GM13977 (cell line): Measurements from ENCODE around the gene SCN2A.

ENCODE experiments used
- DNase-seq: peaks from one replicate; pipeline ENCODE4 v3.0.0; 2012; ENCODE audit warnings: low spot score
- in situ Hi-C: fragments of 300-500 bp; cut with MboI; formaldehyde crosslinking; loops from one replicate; pipeline ENCODE4 v1.12.0; 2022; ENCODE audit warnings: low sequenced_read_pairs, low pct_unique_long_range_greater_than_20kb, mixed read lengths, inconsistent platforms; ENCODE audit not compliant: unreplicated experiment
- TF ChIP-seq, protein P1 (sequence below): IDR thresholded peaks from 2 replicates; pipeline ENCODE4 v1.5.1; 2012; ENCODE audit warnings: mild to moderate bottlenecking, control low read depth; ENCODE audit not compliant: insufficient read depth; ENCODE audit errors: extremely low read depth, missing control alignments

The SCN2A gene

DNA sequence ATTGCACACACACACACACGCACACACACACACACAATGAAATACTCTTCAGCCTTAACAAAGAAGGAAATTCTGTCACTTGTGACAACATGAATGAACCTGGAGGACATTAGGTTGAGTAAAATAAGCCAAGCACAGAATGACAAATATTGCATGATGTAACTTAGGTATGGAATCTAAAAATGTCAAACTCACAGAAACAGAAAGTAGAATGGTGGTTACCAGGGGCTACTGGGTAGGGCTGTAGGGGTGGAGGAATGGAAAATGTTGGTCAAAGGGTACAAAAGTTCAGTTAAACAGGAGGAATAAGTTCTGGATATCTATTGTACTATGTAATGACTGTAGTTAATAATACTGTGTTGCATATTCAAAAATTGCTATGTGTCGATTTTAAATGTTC is 29.5 kb downstream of the SCN2A start:
- in situ Hi-C loops: no loop called here
- TF ChIP-seq, protein P1, sequence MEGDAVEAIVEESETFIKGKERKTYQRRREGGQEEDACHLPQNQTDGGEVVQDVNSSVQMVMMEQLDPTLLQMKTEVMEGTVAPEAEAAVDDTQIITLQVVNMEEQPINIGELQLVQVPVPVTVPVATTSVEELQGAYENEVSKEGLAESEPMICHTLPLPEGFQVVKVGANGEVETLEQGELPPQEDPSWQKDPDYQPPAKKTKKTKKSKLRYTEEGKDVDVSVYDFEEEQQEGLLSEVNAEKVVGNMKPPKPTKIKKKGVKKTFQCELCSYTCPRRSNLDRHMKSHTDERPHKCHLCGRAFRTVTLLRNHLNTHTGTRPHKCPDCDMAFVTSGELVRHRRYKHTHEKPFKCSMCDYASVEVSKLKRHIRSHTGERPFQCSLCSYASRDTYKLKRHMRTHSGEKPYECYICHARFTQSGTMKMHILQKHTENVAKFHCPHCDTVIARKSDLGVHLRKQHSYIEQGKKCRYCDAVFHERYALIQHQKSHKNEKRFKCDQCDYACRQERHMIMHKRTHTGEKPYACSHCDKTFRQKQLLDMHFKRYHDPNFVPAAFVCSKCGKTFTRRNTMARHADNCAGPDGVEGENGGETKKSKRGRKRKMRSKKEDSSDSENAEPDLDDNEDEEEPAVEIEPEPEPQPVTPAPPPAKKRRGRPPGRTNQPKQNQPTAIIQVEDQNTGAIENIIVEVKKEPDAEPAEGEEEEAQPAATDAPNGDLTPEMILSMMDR: no peak
- DNase-seq: no peak

DNA sequence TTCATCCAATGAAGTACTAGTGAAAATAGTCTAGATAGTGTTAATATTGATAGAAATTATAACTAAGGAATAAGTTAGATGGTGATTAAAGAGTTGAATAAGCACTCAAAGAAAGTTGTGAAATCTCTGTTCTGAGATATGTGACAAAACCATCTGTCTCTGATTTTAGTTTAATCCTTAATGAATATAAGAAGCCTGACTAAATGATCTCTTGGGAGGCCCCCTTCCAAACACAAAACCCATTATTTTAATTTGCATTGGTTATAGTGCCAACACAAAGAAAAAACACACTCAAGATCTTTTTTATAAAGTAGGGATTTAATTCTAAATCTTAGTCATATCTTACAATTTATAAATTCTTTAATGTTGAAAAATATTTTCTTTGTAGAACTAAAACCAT is 34.0 kb downstream of the SCN2A start:
- in situ Hi-C loops: no loop called here

DNA sequence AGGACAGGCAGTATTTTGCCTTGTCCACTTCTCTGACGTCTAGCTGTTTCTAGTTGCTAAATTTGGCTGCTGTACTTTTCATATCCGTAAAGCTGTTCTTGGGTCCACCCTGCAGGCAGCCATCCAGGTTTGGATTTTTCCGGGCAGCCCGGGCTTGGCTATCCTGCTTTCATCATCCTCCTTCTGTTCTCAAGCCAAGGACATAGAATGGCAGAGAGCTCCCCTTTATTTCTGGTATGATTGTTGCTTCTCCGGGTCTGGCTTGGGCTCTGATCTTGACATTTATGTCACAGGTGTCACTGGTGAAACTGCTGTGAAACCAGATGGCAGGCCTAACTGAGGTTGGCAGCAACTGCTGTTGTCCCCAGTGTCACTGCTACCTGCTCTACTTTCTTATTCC is 35.5 kb downstream of the SCN2A start:
- in situ Hi-C loops: no loop called here
- TF ChIP-seq, protein P1: no peak
- DNase-seq: no peak

More for the DNA sequence above, 34.0 kb downstream of the SCN2A start:
- TF ChIP-seq, protein P1: no peak
- DNase-seq: no peak

DNA sequence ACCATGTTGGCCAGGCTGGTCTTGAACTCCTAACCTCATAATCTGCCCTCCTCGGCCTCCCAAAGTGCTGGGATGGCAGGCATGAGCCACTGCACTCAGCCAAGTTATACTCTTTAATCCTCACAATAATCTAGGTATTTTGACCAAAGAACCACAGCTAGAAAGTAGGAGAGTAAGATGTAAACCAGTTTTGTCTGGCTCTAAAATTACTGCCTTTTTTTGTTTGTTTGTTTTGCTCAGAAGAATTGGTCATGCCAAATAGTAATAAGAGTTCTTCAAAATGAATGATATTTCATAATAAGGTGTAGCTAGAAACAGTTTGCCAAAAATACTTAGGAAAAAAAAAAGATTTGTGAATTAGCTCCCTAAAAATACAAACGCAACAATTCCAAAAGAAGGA is 36.7 kb downstream of the SCN2A start:
- DNase-seq: no peak
- TF ChIP-seq, protein P1: no peak
- in situ Hi-C loops: no loop called here

DNA sequence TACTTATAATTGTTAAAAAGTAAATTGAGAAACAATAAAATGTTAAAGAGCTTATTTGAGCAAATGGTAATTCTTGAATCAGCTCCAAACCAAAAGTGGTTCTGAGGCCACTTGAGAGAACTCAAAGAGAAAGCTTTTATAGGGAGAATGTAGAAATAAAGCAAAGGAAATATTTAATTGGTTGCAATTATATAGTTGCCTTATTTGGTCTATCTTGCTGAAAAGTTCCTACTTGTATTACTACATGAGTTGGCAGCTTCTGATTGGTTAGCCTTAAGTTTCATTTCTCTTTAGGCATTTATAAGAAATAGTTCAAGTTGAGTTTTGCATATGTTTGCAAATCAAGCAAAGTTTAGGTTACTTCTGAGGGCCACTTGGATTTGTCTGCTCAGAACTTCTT is 38.1 kb downstream of the SCN2A start:
- TF ChIP-seq, protein P1: no peak
- in situ Hi-C loops: no loop called here
- no peak for DNase-seq

DNA sequence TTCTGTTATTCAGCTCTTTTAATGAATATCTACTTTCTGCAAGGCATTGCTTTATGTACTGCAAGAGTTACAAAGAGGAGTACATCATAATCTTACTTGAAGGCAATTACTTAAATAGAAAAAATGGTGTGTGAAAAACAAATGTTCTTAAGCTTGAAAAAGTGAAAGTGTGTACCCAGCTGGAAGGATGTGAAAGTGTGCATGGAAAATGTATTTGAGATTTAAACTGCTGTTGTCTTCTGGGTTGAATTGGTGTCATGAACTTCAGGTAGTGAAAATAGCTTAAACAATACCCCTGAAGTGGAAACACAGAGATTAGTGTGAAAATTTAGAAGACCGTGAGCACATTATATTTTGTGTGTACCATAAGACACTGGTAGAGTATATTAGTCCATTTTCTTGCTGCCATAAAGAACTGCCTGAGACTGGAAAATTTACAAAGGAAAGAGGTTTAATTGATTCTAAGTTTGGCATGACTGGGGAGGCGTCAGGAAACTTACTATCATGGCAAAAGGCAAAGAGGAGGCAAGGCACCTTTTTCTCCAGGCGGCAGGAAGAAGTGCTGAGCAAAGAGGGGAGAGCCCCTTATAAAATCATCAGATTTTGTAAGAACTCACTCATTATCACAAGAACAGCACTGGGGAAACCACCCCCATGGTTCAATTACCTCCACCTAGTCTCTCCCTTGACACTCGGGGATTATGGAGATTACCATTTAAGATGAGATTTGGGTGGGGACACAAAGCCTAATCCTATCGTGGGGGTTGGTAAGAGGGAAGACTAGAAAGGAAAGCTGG is 38.8 kb downstream of the SCN2A start:
- TF ChIP-seq, protein P1: no peak
- in situ Hi-C loops: no loop called here
- DNase-seq: no peak

DNA sequence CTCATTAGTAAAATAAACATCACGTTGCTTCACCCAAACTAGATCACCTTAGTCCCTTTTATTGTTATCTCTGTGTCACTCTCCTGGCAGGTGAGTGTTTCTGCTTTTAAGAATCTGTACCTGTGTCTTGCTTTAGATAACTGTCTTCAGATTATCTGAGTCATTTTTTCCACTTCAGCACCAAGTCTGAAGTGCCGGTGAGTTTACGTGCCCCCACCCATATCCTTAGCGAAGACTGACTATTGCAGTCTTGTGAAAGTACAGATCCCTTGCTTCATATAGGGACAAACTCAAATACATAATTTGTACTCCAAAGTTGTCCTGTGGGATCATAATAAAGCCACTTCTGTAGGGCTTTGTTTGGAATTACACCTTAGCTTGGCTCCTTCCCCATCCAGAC is 41.1 kb downstream of the SCN2A start:
- no peak for DNase-seq
- in situ Hi-C loops: no loop called here
- TF ChIP-seq, protein P1: no peak
